CD4-positive, alpha-beta T cell treated with Interleukin-21 for 1 hour (primary cell): ENCODE results near the gene CENPO.

Experiments used
- DNase-seq: peaks from one replicate; pipeline ENCODE4 v3.0.0-alpha.2; 2020

Gene CENPO

GRCh38 chr2:24839729-24840128 is 46.5 kb downstream of the CENPO start:
- DNase-seq, result no peak

DNA sequence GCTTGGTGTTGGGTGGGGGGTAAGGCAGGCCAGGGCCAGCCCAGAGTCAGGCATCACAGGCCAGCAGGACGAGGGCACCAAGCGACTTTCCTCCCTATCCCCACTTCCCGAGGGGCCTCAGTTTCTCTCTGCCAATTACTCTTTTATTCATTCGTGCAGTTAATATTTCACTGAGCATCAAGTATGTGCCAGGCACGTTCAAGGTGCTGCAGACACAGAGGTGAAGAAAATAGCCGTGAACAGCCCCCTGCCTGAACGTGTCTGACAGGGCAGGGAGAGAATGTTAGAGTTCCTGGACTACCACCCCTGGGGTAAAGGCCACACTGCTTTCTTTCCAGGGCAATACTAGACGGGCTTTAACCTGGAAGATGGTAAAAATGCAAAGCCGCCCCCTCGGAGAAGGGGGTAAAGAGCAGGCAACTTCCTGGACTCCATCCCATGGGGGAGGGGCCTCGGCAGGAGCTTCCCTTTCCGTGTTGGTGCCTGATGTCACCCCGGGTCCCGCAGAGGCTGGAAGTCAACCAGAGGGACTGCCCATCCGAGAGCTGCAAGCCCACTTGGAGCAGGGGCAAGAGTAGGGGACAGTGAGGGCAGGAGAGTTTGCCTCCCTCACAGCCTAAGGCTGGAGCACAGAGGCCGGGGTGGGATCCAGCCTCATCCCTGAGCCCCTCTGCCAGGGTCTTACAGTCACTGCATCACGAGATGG is 47.1 kb downstream of the CENPO start:
- DNase-seq, result no peak

DNA sequence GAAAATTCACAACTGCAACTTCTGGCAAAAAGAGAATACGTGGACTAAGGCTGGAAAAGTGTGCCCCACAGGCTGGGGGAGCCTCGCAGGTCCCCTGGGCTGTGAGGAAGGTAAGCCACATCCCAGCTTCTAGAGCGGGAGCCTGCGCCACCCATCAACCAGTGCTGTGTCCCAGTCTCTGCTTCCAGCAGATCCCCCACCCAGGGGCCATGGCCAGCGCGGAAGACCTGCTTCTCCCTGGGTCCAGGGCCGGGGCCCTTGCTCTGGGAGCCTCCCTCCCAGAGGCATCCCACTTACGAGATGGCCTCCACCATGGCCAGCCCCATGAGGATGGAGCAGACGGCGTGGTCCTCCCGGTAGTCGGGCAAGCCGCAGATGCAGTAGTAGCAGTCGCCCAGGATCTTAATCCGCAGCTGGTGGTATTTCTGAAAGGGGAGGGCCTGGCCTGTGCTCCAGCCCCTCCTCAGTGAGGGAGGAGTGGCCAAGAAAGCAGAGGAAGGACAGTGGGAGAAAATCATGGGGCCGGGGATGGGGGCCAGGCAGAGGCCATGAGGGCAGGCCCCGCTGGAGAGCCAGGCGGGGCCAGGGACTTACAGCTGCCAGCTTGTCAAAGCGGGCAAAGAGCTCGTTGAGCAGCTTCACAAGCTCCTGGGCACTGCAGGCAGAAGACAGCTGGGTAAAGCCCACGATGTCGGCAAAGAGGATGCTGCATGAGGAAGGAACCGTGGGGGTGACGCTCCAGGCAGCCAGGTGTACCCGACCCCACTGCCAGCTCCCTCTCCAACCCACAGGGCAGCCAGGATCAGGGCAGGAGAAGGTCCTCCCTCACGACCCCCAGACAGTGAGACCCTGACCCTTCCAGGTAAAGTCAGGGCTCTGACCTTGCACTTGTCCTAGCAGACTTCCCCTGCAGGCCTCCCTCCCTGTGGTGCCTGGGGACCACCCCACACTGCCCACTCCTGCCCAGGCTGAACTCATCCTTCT is 48.0 kb downstream of the CENPO start:
- no peak for DNase-seq

GRCh38 chr2:24842081-24843050 is 49.1 kb downstream of the CENPO start:
- no peak for DNase-seq

DNA sequence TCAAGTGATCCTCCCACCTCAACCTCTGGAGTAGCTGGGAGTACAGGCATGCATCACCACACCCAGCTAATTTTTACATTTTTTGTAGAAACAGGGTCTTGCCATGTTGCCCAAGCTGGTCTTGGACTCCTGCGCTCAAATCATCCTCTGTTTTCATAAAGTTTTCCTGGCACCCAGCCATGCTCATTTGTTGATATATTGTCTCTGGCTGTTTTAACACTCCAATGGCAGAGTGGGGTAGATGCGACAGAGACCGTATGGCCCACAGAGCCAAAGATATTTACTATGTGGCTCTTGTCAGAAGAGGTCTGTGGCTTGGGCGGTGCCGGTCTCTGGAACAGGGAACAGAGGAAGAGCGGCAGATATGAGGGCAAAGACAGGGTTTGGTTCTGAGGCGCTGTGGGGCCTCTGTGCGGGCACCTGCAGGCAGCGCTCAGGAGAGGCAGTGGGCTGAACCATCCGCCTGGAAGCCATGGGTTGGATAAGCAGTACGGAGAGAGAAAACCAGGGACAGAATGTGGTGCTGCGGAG is 50.2 kb downstream of the CENPO start:
- DNase-seq, result no peak

- DNase-seq, result no peak
Measured at GRCh38 chr2:24844023-24844685, 50.9 kb downstream of the CENPO start.

DNA sequence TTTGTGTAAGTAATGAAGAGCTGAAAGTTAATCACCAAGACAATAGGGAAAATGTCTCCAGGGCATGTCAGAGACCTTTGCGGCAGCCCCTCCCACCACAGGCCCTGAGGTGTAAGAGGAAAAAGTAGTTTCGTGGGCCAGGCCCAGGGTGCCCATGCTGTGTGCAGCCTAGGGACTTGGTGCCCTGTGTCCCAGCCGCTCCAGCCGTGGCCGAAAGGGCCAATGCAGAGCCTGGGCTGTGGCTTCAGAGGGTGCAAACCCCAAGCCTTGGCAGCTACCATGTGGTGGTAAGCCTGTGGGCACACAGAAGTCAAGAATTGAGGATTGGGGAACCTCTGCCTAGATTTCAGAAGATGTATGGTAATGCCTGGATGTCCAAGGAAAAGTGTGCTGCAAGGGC is 52.5 kb downstream of the CENPO start:
- no peak for DNase-seq

- DNase-seq, result no peak
Measured at GRCh38 chr2:24850944-24851343, 57.7 kb downstream of the CENPO start.

DNA sequence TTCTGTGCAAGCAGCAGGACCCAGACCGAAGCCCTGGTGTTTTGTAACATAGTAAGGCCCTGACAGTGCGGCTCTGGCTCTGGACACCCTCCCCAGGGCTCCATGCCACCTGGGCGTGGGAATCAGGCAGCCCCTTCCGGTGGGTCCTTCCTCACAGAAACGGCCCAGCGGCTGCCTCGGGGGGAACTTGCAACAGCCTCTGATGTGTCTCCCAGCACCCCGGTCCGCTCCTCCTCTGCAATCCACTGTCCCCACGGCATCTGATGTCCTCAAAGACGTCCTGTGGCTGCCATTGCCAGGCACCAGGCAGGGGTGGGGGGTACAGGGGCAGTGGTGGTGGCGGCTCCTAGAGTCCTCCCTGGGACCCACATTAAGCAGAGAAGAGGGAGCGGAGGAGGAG is 58.8 kb downstream of the CENPO start:
- DNase-seq, result no peak

GRCh38 chr2:24852431-24853020 is 59.3 kb downstream of the CENPO start:
- no peak for DNase-seq

- no peak for DNase-seq
Measured at GRCh38 chr2:24853046-24853445, 59.8 kb downstream of the CENPO start.

DNA sequence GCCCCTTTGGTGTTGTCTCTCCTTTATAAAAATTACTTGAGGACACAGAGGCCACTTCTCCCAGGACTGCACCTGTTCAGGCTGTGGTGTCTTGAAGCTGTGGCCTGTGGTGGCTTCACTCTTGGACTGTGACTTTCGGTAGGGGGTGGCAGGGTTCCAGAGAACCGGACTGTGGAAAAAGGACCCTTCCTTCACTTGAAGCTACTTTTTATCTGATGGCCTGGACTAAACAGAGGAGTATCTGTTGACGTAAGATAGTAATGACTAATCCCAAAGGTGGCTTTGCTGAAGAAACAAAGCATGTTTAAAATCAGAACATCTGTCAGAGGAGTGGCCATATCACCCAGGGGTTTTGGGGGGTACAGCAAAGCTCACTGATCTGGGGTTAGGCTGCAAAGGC is 60.8 kb downstream of the CENPO start:
- no peak for DNase-seq

- no peak for DNase-seq
Measured at GRCh38 chr2:24855022-24855622, 61.9 kb downstream of the CENPO start.

DNA sequence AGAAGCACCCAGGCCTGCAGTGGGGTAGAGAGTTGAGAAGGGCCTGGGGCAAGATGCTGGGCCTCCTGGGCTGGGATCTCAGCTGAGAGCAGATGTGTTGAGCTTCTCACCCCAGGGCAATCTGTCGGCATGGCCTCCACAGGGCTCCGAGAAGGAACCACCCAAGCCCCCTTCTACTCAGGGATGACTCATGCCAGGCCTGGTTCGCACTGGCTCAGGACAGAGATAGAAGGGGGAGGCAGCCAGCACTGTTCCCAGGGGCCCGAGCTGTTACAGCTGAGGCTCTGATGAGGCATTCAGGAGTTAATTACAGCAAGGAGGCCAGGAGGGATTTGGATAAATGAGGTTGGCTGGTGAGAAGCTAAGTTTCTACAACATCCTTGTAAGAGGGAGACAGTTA is 62.5 kb downstream of the CENPO start:
- no peak for DNase-seq

DNA sequence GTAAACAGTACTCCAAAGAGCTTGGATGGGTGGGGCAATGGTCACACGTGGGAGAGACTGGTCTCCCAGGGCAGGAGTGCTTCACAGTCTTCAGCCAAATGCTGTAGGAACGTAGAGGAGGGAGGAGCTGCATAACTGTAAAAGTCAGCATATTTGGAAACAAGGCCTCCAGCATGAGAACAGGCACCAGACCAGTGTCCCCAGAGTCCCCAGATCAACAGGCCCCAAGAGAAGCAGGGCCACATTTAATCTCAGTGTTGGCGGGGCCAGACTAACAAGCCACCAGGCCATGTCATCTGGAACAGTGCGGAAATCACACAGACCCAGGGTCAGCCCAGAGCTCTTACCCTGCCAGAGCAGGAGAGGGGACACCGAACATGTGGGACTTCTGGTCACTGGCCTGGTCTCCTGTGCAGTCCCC is 63.6 kb downstream of the CENPO start:
- DNase-seq, result no peak

- no peak for DNase-seq
Measured at GRCh38 chr2:24857746-24858145, 64.5 kb downstream of the CENPO start.

- DNase-seq, result no peak
Measured at GRCh38 chr2:24858996-24859395, 65.8 kb downstream of the CENPO start.

DNA sequence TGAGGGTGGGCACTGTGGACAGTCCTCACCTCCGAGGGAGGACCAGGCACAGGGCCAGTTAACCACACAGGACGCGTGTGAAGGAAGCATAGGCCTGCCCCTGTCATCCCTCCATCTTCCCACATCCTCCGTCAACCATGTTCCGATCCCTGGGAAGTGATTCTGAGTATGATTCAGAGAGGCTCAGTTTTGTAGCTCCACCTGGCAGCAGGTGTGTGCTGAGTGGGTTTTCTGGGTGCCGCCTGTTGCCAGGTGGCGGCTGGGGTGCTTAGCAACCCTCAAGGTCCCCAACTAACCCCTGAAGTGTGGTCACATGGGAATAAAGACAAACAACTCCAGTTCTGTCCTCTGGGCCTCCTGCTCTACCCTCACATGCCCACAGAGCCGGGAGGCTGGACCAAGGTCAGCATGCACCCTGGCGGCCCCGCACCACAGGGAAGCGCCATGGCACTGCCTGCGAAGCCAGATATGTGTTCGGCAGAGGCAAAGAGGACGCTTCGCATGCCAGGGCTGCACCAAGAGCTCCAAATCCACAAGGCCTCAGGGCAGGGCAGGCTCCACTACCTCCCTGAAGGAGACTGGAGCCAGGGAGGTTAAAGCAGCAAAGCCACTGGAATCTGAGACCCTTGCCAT is 66.9 kb downstream of the CENPO start:
- DNase-seq, result no peak

GRCh38 chr2:24860631-24861030 is 67.4 kb downstream of the CENPO start:
- DNase-seq, result no peak

DNA sequence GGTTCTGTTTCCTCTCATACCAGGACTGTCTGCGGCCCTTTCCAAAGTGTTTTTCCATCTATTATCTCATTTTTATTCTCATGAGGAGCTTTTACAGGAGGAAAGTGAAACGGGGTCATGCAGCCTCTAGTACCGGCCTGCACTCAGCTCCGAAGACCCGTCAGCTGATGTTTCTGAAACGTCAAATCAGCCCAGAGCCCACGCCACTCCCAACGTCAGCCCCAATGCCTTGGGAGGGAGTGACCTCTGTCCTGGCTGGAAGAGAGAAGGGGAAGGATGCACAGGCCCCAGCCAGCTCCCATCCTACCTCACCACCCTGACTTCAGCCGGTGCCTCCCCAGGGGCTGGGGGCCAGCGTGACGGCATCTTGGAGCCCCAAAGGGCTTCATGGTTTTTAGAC is 68.3 kb downstream of the CENPO start:
- no peak for DNase-seq

DNA sequence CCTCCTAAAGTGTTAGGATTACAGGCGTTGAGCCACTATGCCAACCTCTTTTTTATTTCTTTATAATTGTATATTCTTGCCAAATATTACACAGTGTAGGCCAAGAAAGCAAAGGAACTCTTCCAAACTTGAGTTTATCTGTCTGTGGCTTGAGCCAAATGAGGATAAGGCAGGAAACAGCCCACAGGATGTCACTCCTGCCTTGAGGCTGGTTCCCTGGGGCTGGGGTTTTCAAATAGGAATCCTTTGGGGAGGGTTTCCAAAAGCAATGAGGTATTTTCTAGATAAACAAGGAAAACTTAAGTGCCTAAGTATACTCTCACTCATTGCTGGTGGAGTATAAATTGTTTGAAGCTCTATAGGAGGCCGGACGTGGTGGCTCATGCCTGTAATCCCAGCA is 70.4 kb downstream of the CENPO start:
- no peak for DNase-seq
